HEK293T (cell line): ENCODE results near the gene PABPN1.

Experiments
- ARNT ChIP-seq: fragments of 450-650 bp; IDR thresholded peaks from 2 replicates; pipeline ENCODE4 v1.6.1; 2017; ENCODE audit warnings: mild to moderate bottlenecking
- BHLHE40 ChIP-seq: fragments of 450-650 bp; IDR thresholded peaks from 2 replicates; pipeline ENCODE4 v1.6.1; 2016; ENCODE audit warnings: mild to moderate bottlenecking, moderate library complexity, borderline replicate concordance
- ELF4 ChIP-seq: fragments of 450-650 bp; IDR thresholded peaks from 2 replicates; pipeline ENCODE4 v1.6.1; 2017; ENCODE audit warnings: antibody characterized with exemption
- FOXA1 ChIP-seq: fragments of 450-650 bp; IDR thresholded peaks from 2 replicates; pipeline ENCODE4 v1.6.1; 2016; ENCODE audit warnings: mild to moderate bottlenecking
- FOXK2 ChIP-seq: fragments of 450-650 bp; IDR thresholded peaks from 2 replicates; pipeline ENCODE4 v1.6.1; 2016; ENCODE audit warnings: mild to moderate bottlenecking
- FOXM1 ChIP-seq: fragments of 450-650 bp; IDR thresholded peaks from 2 replicates; pipeline ENCODE4 v1.6.1; 2017; ENCODE audit warnings: mild to moderate bottlenecking, borderline replicate concordance
- HDGF ChIP-seq: fragments of 450-650 bp; IDR thresholded peaks from 2 replicates; pipeline ENCODE4 v1.6.1; 2017; ENCODE audit warnings: antibody characterized with exemption, borderline replicate concordance
- L3MBTL2 ChIP-seq: fragments of 450-650 bp; conservative IDR thresholded peaks from 2 replicates; pipeline ENCODE4 v1.6.1; 2016; ENCODE audit warnings: mild to moderate bottlenecking
- NFRKB ChIP-seq: fragments of 450-650 bp; IDR thresholded peaks from 2 replicates; pipeline ENCODE4 v1.6.1; 2016; ENCODE audit warnings: mild to moderate bottlenecking, moderate library complexity
- PKNOX1 ChIP-seq: fragments of 450-650 bp; IDR thresholded peaks from 2 replicates; pipeline ENCODE4 v1.6.1; 2016
- SP1 ChIP-seq: fragments of 450-650 bp; IDR thresholded peaks from 2 replicates; pipeline ENCODE4 v1.6.1; 2017
- ZNF384 ChIP-seq: fragments of 450-650 bp; IDR thresholded peaks from 2 replicates; pipeline ENCODE4 v1.6.1; 2016

- TF ChIP-seq FOXA1 = no peak
- TF ChIP-seq PKNOX1 = no peak
- TF ChIP-seq ZNF384 = no peak
- no peak for TF ChIP-seq SP1
- no peak for TF ChIP-seq L3MBTL2
- TF ChIP-seq NFRKB = no peak
- TF ChIP-seq FOXM1 = no peak
- no peak for TF ChIP-seq BHLHE40
- TF ChIP-seq ARNT = no peak
- no peak for TF ChIP-seq FOXK2
- no peak for TF ChIP-seq ELF4
- no peak for TF ChIP-seq HDGF
Measured at GRCh38 chr14:23354990-23355389, 33.7 kb downstream of the PABPN1 start.
